A172 (cell line): ENCODE data around the gene KCNQ2. TPM values are rescaled to one million over a fixed set of nuclear protein-coding genes. Genes with fewer than 3 reads are reported as not detected.
A peak's percentile ranks its signal among the peaks of the same experiment; 100 is the strongest.

Source experiments
- DNase-seq: peaks from one replicate; pipeline ENCODE4 v3.0.0-alpha.2; 2015; ENCODE audit warnings: low spot score
- total RNA-seq: library from RNA; depleted of rRNA; stranded (reverse); fragments of >200 nt; shearing (Covaris generic); gene quantifications from 2 replicates; pipeline ENCODE4 v1.2.3, GENCODE V29; 2014

KCNQ2 gene
- total RNA-seq, 1 experiment from 2014 or later: 0.36 TPM

GRCh38 chr20:63471002-63471716 lies 1.3 kb downstream of the KCNQ2 start:
- no peak for DNase-seq

DNA sequence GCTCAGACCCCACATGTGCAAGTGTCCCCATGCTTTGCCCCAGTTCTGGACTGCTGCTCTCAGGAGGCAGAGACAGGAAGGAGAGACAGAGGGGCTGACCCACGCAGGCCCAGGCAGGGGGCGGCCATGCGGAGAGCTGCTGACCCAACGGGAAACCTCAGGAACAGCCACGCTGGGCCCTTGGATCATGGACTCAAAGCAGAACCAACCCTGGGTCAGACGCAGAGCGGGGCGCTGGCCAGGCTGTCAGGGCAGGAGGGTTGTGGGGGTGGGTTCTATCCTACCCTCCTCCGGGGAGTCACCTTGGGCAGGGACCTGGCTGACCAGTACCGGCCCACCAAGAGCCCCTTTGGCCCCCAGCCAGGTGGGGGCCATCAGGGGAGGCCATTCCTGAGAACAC lies 2.0 kb downstream of the KCNQ2 start:
- no peak for DNase-seq

DNA sequence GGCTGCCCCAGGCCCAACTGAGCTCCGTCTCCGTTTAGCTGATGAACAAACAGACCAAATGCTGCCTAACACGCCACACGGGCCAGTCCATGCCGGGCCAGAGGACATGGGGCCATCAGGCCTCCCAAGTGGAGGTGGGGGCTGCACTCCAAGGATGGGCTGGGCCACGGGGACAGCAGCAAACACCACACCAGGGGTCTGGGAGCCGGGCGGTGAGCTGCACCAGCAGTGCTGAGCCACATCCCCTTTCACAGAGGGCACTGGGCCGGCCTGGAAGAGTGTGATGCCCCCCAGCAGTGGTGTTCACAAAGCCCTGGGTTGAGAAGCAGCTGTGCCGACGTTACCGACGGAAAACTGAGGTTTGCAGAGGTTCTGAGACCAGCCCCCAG lies 2.7 kb downstream of the KCNQ2 start:
- no peak for DNase-seq

GRCh38 chr20:63469019-63469712 lies 3.3 kb downstream of the KCNQ2 start:
- no peak for DNase-seq

DNA sequence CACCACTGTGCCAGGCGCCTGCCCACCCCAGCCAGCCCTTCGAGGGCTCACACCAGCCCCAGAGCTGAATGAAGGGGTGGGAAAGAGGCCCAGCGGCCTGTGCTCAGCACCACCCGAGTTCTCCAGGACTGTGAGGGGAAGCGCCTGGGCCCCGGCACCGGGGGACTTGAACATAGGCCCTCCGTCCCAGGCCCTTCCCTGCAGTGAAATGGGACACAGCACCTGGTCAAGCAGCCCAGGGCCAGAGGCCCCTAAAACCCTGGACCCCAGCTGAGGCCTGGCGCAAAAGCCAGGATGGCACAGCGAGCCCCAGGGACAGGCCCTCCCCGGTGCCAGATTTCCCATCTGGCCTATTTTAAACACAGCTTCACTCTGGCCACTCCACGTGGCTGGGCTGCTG lies 4.0 kb downstream of the KCNQ2 start:
- no peak for DNase-seq

GRCh38 chr20:63467294-63468083 lies 5.0 kb downstream of the KCNQ2 start:
- DNase-seq: no peak

DNA sequence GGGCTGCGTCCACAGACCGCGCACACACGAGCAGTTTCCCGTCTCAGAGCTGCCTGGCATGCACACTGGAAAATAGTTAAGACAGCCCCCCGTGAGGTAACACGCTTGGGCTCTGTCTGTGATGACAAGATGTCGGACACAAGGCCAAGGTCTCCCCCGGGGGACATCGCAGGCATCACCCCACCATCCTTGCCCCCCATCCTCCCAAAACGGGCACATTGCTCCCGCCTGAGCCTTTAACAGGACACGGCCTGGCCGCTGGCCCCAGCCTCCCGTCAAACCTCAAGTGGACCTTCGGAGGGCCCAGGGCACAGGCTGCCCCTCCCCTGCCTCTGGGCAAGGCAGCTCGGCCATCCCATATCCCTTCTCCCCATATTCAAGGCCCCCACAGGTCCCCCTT lies 5.6 kb downstream of the KCNQ2 start:
- no peak for DNase-seq

GRCh38 chr20:63466250-63466825 lies 6.1 kb downstream of the KCNQ2 start:
- DNase-seq: no peak

GRCh38 chr20:63465380-63466249 lies 6.8 kb downstream of the KCNQ2 start:
- DNase-seq: no peak

DNA sequence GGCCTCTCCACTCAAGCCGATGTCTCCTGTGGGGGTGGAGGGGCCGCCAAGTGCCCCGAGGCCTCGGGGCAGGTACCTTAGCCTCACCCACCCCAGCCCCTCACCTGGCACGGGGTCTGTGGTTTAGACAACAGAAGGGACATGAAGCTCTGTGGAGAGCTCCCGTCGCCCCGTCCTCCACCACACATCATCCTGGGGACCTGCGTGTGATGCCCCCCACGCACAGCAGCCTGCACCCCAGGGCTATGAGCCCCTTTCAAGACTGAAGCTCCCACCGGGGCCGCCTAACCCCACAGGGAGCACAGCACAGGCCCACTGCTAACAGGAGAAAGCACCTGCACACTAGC lies 8.2 kb downstream of the KCNQ2 start:
- DNase-seq: no peak

DNA sequence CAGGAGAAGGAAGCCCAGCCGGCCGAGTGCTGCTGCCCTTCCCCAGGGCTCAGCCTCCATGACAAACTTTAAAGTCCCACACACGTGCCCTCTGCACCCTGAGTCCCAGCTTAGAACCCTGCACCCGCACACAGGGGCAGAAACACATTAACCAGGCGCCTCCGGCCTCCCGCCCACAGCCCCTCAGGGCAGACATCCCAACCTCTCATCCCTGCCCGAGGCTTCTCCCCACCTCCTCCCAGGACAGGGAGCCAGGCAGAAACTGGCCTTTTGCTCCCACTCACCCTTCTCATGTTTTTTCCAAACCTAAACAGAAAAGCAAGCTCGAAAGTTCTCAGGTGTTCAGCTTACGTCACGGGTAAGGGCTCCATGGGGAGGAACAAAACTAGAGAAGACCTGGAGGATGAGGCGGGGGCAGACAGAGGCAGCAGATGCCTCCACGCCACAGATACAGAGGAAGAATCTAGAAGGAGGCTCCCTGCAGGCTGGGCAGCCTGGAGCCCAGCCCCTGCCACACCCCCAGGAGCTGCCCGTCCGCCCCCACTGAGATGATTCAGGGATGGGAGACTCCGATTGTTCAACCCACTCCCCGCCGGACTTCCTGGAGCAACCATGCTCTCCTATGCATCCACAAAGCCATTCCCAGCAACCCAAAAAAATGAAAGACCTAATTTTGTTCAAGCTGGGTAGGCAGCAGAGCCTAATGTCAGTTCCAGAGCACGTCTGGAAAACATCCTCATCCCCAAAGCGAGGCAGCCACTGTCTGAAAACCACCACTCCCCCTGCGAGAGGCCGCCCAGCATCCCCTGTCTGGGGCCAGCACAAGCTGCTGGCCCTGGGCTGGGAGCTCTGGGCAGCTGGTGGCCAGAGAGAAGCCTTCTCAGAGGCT lies 8.8 kb downstream of the KCNQ2 start:
- no peak for DNase-seq

- DNase-seq: no peak
Observed at GRCh38 chr20:63462244-63462643, 10.2 kb downstream of the KCNQ2 start.

DNA sequence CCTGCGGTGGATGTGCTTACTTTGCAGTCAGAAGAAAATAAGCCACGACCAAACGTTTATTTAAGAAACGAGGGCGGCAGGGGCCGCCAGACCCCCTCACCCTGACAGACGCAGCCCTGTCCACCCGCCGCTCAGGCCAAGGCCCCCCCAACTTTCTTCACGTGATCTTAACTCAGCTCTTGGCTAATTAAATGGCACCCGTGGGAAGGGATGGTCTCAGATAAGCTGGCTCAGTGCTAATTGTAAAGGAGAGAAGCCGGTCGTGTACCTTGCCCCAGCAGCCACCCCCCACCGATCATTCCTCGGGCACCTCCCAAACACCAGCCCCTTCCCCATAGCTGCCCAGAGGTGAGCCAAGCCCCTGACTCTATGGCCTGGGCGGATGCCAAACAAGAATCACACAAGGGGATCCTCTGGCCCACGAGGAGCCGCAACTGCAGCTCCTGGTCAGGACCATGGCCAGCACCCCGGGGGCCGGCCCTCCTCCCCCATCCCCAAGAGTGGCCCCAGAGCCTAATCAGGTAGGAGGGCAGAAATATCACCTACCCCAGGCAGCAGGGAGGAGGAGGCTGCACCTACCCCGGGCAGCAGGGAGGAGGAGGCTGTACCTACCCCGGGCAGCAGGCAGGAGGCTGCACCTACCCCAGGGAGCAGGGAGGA lies 11.2 kb downstream of the KCNQ2 start:
- no peak for DNase-seq

DNA sequence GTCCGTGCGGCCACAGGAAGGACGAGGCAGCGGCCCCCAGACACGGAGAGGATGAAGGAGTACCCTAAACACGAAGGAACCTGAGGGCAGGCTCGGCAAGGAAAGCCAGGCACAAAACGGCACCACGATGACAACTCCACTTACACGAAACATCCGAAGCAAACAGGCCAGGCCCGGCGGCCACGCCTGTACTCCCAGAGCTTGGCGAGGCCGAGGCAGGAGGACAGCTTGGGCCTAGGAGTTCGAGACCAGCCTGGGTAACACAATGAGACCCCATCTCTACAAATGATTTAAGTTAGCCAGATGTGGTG lies 13.4 kb downstream of the KCNQ2 start:
- DNase-seq: no peak

GRCh38 chr20:63458170-63459069 lies 14.0 kb downstream of the KCNQ2 start:
- DNase-seq: no peak

GRCh38 chr20:63457737-63458136 lies 14.7 kb downstream of the KCNQ2 start:
- DNase-seq: peak; percentile 93

GRCh38 chr20:63456429-63457284 lies 15.8 kb downstream of the KCNQ2 start:
- DNase-seq: no peak

- no peak for DNase-seq
Observed at GRCh38 chr20:63455568-63455859, 16.9 kb downstream of the KCNQ2 start.
